GM12878 (cell line): Measurements from ENCODE around the gene IRF4. TPM values are rescaled to one million over a fixed set of nuclear protein-coding genes. Genes with fewer than 3 reads are reported as not detected.

Source experiments
- BCL11A ChIP-seq: IDR thresholded peaks from 2 replicates; pipeline ENCODE4 v1.6.1; 2011; ENCODE audit warnings: low read depth, low read length
- BCL3 ChIP-seq: IDR thresholded peaks from 2 replicates; pipeline ENCODE4 v1.6.1; 2011; ENCODE audit warnings: borderline replicate concordance, low read depth, mild to moderate bottlenecking, moderate library complexity, low read length; ENCODE audit not compliant: insufficient read depth, poor library complexity, severe bottlenecking
- CBX3 ChIP-seq: fragments of 200-600 bp; sonication (generic); IDR thresholded peaks from 2 replicates; pipeline ENCODE4 v1.6.1; 2016; ENCODE audit warnings: low read depth, borderline replicate concordance
- CEBPB ChIP-seq, 2 experiments: fragments of 150-350 bp in 1 of 2; IDR thresholded peaks; 2 replicates each; pipeline ENCODE4 v1.6.1; 2012 to 2014; ENCODE audit warnings: low read depth in 2 of 2, low read length in 2 of 2, borderline replicate concordance in 1 of 2, inconsistent platforms in 1 of 2
- CHD4 ChIP-seq: fragments of 200-600 bp; sonication (generic); IDR thresholded peaks from 2 replicates; pipeline ENCODE4 v1.6.1; 2016; ENCODE audit warnings: mild to moderate bottlenecking
- E2F8 ChIP-seq: fragments of 450-650 bp; IDR thresholded peaks from 2 replicates; pipeline ENCODE4 v1.6.1; 2018; ENCODE audit warnings: mild to moderate bottlenecking, low read depth, moderate library complexity; ENCODE audit not compliant: partially characterized antibody
- FOXK2 ChIP-seq: fragments of 450-650 bp; IDR thresholded peaks from 2 replicates; pipeline ENCODE4 v1.6.1; 2017; ENCODE audit warnings: mild to moderate bottlenecking, moderate library complexity
- GATAD2B ChIP-seq: fragments of 450-650 bp; conservative IDR thresholded peaks from 2 replicates; pipeline ENCODE4 v1.6.1; 2017; ENCODE audit warnings: low read depth, mild to moderate bottlenecking, moderate library complexity
- HCFC1 ChIP-seq: fragments of 150-350 bp; IDR thresholded peaks from 2 replicates; pipeline ENCODE4 v1.6.1; 2014; ENCODE audit warnings: low read length
- HSF1 ChIP-seq: fragments of 150-350 bp; IDR thresholded peaks from 2 replicates; pipeline ENCODE4 v1.6.1; 2014; ENCODE audit warnings: mild to moderate bottlenecking, low read depth, low read length
- KDM1A ChIP-seq: fragments of 200-600 bp; sonication (generic); IDR thresholded peaks from 2 replicates; pipeline ENCODE4 v1.6.1; 2016; ENCODE audit warnings: borderline replicate concordance
- MEF2B ChIP-seq: fragments of 450-650 bp; IDR thresholded peaks from 2 replicates; pipeline ENCODE4 v1.6.1; 2018; ENCODE audit warnings: mild to moderate bottlenecking, moderate library complexity; ENCODE audit not compliant: partially characterized antibody, poor library complexity, severe bottlenecking
- POU2F2 ChIP-seq: IDR thresholded peaks from 3 replicates; pipeline ENCODE4 v1.6.1; 2011; ENCODE audit warnings: low read depth, mild to moderate bottlenecking, low read length, borderline replicate concordance
- PRDM15 ChIP-seq: fragments of 450-650 bp; formaldehyde crosslinking; IDR thresholded peaks from 2 replicates; pipeline ENCODE4 v1.4.0; 2020; ENCODE audit warnings: mild to moderate bottlenecking, moderate library complexity
- RUNX3 ChIP-seq: IDR thresholded peaks from 2 replicates; pipeline ENCODE4 v1.6.1; 2012; ENCODE audit warnings: low read length, inconsistent platforms
- SIN3A ChIP-seq: IDR thresholded peaks from 2 replicates; pipeline ENCODE4 v1.6.1; 2012; ENCODE audit warnings: low read depth, low read length, improper control_type of control experiment
- SMAD5 ChIP-seq: IDR thresholded peaks from 2 replicates; pipeline ENCODE4 v1.6.1; 2016; ENCODE audit warnings: antibody characterized with exemption, low read depth
- SREBF1 ChIP-seq: IDR thresholded peaks from 2 replicates; pipeline ENCODE4 v1.6.1; 2012; ENCODE audit warnings: mild to moderate bottlenecking, low read length
- TBL1XR1 ChIP-seq: IDR thresholded peaks from 2 replicates; pipeline ENCODE4 v1.6.1; 2012; ENCODE audit warnings: low read depth, low read length, improper control_type of control experiment
- TCF12 ChIP-seq: IDR thresholded peaks from 2 replicates; pipeline ENCODE4 v1.6.1; 2011; ENCODE audit warnings: low read depth, mild to moderate bottlenecking, low read length
- ZNF24 ChIP-seq: fragments of 450-650 bp; IDR thresholded peaks from 2 replicates; pipeline ENCODE4 v1.6.1; 2017; ENCODE audit warnings: antibody characterized with exemption, mild to moderate bottlenecking
- polyA plus RNA-seq, 11 experiments: library from polyadenylated mRNA; depleted of rRNA in 4 of 11; unstranded in 6 of 11; stranded (reverse) in 5 of 11; fragments of >200 nt; fragmentation: Nextera tagmentation in 4 of 11; fragmentation: Illumina TruSeq in 1 of 11; extraction: Ambion mirVana in 4 of 11; extraction: Trizol in 1 of 11; gene quantifications; 1 replicate in 1 of 11; 2 replicates in 10 of 11; pipeline versions ENCODE4 v1.2.1 to v1.2.3, GENCODE V29; 2011 to 2016; ENCODE audit warnings: inconsistent platforms in 2 of 11, missing spikeins in 2 of 11, low read depth in 1 of 11
- total RNA-seq, 4 experiments: library from RNA; depleted of rRNA in 3 of 4; stranded (reverse); fragments of >200 nt in 3 of 4; fragmentation: Illumina TruSeq in 1 of 4; extraction: Trizol in 1 of 4; gene quantifications; 2 replicates each; pipeline versions ENCODE4 v1.2.1 to v1.2.3, GENCODE V29; 2013 to 2021

The IRF4 gene
- total and polyA plus RNA-seq, 10 of the 15 experiments (the other 5 are each of a cell fraction or from before 2014, with no cell fraction given): 50.0 to 495 (median 257) TPM

GRCh38 chr6:404685-405423 lies 13.3 kb downstream of the IRF4 start (continued):
- no peak for TF ChIP-seq HSF1
- TF ChIP-seq TCF12: no peak
- TF ChIP-seq BCL3: peak; percentile 5
- TF ChIP-seq SMAD5: peak; percentile 50
- no peak for TF ChIP-seq SREBF1
- TF ChIP-seq MEF2B: peak; percentile 24
- TF ChIP-seq RUNX3: no peak
- peak; percentile 62; the same call in 1 of the 3 replicates for TF ChIP-seq POU2F2
- TF ChIP-seq ZNF24: no peak
- TF ChIP-seq TBL1XR1: no peak
- TF ChIP-seq BCL11A: no peak
- TF ChIP-seq CBX3: no peak
- TF ChIP-seq CEBPB (IDR thresholded peaks at IDR 0.05; ENCODE audit: borderline replicate concordance in 1 of 2, low read depth in 2 of 2, low read length in 2 of 2): no peak
- TF ChIP-seq HCFC1: no peak
- no peak for TF ChIP-seq FOXK2
- no peak for TF ChIP-seq E2F8
- TF ChIP-seq KDM1A: no peak
- no peak for TF ChIP-seq CHD4
- no peak for TF ChIP-seq PRDM15
- TF ChIP-seq GATAD2B: no peak
- no peak for TF ChIP-seq SIN3A
